GM18499 (cell line): Measurements from ENCODE around the gene GJA4.
"Not testable (repeated sequence)": the region's sequence is repeated elsewhere in the genome, so short reads cannot be mapped to it uniquely, and the experiment has no call there.

ENCODE experiments used
- ATAC-seq: cut with Tn5 transposase; IDR thresholded peaks from one replicate; pipeline ENCODE4 v1.9.1; 2021; ENCODE audit warnings: moderate number of reproducible peaks; ENCODE audit not compliant: insufficient read depth, unreplicated experiment

Gene GJA4

DNA sequence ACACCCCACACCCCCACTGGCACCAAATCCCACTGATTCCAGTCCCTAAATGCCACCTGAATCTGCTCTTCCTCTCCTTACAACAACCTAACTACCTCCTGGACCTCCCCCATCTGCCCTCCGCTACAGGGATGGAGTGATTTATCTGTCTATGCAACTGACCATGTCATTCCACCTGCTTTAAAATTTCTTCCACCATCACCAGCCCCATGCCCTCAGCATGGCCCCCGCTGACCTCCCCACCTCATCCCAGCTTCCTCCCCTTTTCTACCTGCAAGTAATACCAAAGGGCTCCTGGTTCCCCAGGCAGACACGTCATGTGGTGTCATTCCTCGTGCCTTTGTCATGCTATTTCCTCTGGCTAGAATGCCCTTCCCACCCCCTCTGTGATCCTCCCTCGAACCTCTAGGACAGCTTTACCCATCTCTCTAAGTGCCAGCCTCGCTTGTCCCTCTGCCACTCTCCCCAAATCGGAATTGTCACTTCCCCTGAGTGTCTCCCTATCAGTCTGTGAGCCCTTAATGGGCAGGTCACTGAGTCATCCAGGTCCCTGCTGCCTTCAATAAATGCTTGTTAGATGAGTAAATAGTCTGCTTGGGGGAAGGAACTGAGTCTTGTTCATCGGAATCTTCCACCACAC, 29.5 kb upstream of the GJA4 start:
- ATAC-seq, result no peak

DNA sequence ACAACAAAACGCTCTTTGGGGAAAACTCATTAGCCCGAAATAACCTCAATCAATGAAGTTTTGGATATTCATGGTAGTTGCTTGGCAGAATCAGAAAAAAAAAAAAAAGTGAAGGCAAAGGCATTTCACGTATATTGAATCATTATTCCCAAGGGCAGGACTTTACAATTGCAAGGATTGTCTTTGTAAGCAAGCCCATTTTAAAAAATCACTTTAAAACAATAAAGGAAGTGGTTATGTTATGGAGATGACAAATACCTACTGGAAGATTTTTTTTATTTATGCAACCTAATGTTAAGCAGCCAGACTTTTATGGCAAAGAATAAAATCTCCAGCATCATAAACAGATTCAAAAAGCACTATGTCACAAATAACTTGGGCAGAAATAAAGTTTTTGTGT, 23.9 kb upstream of the GJA4 start:
- ATAC-seq, result no peak

DNA sequence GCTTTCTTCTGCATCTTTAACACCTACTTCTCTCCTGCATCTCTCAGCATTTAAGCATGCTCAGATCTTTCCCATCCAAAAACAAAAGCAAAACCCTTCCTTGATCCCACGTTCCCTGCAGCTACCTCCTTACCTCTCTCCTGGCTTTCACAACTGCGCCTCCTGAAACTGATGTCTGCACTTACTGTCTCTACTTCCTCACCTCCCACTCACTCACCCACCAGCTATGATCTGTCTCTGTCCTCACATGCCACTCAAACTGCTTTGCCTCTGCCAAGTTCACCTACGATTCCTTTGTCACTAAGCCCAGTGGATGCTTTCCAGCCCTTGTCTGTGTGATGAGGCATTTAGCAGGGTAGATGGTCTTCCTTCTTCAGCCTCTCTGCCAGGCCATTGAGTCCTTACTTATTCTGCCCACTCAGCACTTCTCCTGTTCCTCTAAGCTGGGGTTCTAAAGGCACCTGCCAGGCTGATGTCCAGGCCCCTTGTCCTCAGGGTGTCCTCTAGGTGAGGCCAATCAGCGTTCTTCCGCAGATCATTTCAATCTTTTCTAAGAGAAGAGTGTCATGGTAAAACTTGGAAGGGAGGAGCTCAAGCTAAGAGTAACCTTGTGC, 21.8 kb upstream of the GJA4 start:
- no peak for ATAC-seq

DNA sequence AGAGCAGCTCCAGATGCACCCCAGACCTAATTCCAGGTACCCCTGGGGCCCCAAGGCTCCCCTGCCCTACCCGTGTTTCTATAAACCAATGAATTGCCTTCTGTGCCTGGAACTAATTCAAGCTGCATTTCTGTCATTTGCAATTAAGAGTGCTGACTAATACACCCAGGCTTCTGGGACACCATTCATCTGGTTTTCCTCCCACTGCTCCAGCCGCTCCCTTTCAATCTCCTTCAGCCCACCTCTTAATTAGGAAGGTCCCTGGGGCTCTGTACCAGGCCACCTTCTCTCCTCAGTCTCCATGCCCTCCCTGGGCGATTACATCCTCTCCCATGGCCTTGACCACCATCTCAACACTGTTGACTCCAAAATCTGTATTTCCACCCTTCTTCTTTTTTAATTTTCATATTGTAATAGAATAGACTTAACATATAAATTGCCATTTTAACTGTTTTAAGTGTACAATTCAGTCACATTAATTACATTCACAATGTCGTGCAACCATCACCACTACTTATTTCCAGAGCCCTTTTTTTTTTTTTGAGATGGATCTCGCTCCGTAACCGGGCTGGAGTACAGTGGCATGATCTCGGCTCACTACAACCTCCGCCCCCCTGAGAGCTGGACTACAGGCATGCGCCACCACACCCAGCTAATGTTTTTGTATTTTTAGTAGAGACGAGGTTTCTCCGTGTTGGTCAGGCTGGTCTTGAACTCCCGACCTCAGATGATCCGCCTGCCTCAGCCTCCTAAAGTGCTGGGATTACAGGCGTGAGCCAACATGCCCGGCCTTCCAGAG, 21.0 kb upstream of the GJA4 start:
- ATAC-seq, result no peak

DNA sequence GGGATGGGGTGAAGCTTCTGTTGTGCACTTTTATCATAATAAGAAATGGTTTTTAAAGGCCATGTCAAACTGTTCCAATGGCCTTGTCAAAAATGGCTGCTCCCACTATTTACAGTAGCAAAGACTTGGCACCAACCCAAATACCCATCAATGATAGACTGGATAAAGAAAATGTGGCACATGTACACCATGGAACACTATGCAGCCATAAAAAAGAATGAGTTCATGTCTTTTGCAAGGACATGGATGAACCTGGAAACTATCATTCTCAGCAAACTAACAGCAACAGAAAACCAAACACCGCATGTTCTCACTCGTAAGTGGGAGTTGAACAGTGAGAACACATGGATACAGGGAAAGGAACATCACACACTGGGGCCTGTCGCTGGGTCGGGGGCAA, 19.7 kb upstream of the GJA4 start:
- not testable (repeated sequence) for ATAC-seq

DNA sequence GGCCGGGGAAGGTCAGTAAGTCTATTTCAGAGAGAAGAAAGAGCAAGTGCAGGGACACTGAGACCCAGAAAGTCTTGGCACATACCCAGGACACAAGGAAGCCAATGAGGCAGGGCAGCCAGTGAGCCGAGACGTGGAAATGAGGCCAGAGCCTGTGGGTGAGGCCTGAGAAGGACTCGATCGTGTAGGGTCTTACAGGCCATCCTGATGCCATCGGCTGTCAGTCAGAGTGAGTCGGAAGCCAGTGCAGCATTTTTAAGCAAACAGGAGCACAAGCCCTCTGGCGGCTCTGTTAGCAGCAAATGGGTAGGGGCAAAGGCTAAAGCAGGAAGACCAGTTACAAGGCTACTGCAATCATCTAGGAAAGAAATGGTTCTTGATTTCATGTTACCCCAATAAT, 17.8 kb upstream of the GJA4 start:
- ATAC-seq, result no peak

DNA sequence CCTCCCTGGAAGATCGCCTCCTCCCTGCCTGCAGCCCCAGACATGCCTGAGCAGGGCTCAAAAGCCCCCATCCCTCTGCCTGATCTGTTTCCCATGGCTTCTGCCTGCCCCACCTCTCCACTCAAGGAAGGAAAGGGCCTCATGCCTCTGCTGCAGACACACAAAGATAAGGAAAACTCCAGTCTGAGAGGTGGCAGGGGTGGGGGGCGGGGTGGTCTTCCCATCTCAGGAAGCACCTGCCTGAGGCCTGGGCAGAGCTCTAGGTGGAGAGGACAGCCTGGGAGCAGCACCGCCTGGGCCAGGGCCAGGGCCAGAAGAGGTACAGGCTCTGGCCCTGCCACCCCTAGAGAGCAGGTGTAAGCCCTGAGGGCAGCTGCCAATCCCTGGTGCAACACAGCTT, 15.9 kb upstream of the GJA4 start:
- no peak for ATAC-seq

DNA sequence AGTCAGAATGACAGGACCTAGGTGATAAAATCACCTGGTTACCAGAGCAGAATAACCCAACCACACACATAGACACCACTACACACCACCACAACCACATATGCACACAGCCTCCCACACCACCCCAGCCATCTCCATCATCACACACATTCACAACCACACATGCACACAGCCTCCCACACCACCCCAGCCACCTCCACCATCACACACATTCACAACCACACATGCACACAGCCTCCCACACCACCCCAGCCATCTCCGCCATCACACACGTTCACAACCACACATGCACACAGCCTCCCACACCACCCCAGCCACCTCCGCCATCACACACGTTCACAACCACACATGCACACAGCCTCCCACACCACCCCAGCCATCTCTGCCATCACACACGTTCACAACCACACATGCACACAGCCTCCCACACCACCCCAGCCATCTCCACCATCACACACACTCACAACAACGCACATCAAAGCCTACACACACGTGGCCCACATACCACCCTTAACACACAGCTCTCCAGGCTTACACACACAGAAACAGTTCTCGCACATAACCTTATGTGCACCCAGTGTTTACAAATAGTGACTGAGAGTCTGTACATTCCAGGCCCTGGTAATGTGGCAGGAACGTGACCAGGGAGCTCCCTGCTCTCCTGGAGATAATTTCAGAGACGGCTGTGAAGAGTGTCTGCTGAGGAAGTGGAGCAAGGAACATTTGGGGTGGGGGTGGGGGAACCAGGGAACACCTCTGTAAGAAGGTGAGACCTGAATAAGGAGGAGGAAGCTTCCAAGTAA, 15.1 kb upstream of the GJA4 start:
- no peak for ATAC-seq

DNA sequence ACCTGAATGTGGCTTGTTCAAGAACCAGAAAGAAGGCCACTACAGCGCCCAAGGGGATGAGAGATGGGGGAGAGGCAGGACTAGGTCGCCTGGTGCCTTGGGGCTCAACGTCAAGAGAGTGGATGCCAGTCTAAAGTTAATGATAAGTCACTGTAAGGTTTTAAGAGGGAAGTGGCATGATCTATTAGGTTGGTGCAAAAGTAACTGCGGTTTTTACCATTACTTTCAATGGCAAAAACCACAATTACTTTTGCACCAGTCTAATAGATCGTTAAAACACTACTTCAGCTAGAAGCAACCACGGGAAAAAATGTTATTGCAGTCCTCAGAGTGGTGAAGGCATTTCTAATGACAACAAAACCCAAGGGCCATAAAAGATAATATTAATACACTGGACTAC, 14.4 kb upstream of the GJA4 start:
- no peak for ATAC-seq

DNA sequence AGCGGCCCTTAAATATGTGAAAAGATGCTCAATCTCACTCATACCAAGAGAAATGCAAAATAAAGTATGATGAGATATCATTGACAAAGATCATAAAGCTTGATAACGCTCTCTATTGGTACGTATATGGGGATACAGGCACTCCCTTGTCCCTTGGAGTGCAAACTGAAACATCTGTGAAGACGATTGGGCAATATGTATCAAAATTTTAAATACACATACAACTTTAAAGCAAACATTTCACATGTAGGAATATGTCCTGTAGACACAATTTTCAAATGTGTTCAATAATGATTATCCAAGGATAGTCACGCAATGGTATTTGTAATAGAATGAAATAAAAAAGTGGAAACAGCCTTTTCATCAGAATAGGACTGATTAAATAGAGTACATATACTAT, 13.8 kb upstream of the GJA4 start:
- ATAC-seq, result no peak

DNA sequence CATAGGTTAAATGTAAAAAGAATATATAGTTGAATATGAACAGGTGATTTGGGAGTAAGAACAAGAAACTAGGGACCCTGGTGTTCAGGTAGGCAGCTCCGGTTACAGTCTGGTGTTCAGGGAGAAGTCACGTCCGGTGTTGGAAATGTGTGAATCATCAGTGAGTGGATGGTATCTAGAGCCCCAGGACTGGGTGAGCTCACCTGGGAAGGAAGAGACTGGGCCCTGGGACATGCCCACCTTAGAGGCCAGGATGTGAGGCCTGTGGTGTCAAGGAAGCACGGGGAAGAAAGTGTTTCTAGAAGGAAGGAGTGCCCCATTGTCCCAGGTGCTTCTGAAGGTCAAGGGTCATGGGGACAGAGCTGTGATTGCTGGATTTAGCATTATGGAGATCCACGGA, 13.3 kb upstream of the GJA4 start:
- no peak for ATAC-seq

DNA sequence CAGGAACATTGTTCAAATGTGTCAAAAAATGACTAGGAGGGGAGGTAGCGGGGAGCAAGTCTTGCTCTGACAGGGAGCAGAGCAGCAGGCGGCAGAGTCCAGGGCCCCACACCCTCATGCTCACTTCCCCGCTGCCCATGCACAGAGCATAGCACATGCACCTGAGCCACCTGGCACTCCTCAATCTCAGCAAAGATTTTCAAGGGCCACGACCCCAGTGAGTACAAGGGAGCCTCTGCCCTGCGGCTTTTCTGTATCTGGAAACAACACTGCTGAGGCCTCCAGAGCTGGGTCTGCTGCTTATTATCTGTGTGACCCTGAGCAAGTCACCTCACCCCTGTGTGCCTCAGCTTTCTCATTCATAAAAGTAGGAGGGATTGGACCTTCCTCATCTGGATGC, 12.8 kb upstream of the GJA4 start:
- no peak for ATAC-seq

DNA sequence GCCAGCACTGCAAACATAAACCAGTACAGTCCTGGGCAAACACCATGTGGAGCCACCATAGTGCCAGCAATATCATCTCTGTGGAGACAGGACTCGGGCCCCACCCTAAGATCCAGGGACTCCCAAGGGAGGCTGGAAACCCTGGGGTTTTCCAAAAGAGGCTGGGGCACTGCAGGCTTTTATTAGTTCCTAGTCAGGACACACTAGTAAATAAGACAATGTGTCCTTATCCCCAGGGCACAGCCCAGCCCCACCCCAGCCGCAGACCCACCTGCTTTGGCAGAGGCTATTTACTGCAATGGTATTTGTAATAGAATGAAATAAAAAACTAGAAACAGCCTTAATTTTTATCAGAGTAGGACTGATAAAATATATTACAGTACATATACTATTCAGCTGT, 12.3 kb upstream of the GJA4 start:
- ATAC-seq, result no peak

DNA sequence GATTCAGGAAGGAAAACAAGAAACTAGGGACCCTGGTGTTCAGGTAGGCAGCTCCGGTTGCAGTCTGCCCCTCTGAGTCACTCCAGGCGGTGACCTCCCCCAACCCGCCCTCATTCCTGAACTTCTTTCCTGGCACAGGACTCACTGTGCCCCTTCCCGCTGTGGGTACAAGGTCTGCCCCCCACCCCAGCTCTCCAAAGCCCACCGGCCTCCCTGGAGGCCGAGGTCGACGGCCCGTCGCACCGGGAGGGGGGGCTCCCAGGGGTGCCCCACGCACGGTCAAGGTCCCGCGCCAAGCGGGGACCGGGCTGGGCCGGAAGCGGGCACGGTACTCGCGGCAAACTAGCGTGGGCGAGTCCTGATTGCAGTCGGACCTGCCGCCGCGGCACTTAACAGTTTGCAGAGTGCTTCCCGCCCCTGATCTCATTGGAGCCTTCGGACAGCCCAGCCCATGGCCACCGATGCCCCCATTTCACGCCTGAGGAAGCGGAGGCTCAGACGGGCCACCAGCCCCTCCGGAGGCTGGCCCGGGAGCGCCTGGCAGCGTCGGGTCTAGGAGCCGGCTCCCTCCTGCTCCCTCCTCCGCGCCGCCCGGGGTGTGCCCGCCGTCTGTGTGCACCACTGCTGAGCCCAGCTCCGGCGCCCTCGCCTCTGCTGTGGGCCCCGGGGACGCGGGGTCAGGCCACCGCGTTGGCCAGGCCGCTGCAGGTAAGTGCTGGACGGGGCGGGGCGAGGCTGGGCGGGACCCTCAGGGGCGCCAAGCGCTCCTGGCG, 11.5 kb upstream of the GJA4 start, which contains the start of gene GJB3:
TSS of gene GJB3 (plus strand) at position 144 of the 773 bp plus-strand sequence. CDS start 3,549 bp downstream, outside the sequence.
- no peak for ATAC-seq

DNA sequence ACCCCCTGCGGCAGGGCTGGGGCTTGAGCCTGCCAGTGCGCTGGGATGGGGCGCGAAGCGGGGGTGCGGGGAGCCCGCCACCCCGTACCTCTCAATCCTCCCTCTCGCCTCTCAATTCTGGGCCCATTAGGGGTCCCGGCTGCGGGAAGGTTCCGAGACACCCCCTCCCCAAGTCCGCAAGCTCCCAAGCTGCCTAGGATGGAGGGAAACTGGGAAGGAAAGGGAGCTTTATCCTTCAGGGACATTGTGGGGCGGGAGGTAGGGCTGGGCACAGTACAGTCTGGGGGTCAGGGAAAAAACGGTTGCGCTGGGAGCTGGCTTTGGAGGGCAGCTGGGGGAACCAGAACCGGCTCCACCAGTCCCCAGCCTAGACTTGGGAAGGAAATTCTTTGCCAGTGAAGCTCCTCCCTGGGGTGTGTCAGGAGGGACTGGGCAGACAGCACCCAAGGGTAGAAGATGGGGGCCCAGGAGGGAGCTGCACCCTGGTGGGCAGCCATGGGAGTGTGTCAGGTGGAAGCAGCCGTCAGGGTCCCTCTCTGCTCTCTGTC, 10.9 kb upstream of the GJA4 start:
- no peak for ATAC-seq

DNA sequence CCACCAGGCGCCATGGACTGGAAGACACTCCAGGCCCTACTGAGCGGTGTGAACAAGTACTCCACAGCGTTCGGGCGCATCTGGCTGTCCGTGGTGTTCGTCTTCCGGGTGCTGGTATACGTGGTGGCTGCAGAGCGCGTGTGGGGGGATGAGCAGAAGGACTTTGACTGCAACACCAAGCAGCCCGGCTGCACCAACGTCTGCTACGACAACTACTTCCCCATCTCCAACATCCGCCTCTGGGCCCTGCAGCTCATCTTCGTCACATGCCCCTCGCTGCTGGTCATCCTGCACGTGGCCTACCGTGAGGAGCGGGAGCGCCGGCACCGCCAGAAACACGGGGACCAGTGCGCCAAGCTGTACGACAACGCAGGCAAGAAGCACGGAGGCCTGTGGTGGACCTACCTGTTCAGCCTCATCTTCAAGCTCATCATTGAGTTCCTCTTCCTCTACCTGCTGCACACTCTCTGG, 8.0 kb upstream of the GJA4 start:
- no peak for ATAC-seq

DNA sequence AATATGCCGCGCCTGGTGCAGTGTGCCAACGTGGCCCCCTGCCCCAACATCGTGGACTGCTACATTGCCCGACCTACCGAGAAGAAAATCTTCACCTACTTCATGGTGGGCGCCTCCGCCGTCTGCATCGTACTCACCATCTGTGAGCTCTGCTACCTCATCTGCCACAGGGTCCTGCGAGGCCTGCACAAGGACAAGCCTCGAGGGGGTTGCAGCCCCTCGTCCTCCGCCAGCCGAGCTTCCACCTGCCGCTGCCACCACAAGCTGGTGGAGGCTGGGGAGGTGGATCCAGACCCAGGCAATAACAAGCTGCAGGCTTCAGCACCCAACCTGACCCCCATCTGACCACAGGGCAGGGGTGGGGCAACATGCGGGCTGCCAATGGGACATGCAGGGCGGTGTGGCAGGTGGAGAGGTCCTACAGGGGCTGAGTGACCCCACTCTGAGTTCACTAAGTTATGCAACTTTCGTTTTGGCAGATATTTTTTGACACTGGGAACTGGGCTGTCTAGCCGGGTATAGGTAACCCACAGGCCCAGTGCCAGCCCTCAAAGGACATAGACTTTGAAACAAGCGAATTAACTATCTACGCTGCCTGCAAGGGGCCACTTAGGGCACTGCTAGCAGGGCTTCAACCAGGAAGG, 7.4 kb upstream of the GJA4 start:
- ATAC-seq, result no peak

DNA sequence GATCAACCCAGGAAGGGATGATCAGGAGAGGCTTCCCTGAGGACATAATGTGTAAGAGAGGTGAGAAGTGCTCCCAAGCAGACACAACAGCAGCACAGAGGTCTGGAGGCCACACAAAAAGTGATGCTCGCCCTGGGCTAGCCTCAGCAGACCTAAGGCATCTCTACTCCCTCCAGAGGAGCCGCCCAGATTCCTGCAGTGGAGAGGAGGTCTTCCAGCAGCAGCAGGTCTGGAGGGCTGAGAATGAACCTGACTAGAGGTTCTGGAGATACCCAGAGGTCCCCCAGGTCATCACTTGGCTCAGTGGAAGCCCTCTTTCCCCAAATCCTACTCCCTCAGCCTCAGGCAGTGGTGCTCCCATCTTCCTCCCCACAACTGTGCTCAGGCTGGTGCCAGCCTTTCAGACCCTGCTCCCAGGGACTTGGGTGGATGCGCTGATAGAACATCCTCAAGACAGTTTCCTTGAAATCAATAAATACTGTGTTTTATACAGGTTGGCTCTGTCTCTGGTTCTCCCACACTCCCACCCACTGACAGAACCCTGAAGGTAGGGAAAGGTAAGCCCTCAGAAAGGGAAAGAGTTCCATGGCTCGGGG, 6.8 kb upstream of the GJA4 start:
- no peak for ATAC-seq
